ENCODE results near the gene ADAM22.

The ADAM22 gene

GRCh38 chr7:88027724-88028123 lies 93.7 kb downstream of the ADAM22 start:
- in situ Hi-C loops (cut with HindIII; ENCODE audit: low sequenced_read_pairs) = no loop called here
- TF ChIP-seq, protein P1, sequence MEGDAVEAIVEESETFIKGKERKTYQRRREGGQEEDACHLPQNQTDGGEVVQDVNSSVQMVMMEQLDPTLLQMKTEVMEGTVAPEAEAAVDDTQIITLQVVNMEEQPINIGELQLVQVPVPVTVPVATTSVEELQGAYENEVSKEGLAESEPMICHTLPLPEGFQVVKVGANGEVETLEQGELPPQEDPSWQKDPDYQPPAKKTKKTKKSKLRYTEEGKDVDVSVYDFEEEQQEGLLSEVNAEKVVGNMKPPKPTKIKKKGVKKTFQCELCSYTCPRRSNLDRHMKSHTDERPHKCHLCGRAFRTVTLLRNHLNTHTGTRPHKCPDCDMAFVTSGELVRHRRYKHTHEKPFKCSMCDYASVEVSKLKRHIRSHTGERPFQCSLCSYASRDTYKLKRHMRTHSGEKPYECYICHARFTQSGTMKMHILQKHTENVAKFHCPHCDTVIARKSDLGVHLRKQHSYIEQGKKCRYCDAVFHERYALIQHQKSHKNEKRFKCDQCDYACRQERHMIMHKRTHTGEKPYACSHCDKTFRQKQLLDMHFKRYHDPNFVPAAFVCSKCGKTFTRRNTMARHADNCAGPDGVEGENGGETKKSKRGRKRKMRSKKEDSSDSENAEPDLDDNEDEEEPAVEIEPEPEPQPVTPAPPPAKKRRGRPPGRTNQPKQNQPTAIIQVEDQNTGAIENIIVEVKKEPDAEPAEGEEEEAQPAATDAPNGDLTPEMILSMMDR (IDR thresholded peaks at IDR 0.05; ENCODE audit: low read depth, low read length) = no peak
- DNase-seq (ENCODE audit: low read depth, low spot score) = no peak
- no peak overlapping the region for H3K4me3 ChIP-seq (ENCODE audit: low read depth, low read length)

DNA sequence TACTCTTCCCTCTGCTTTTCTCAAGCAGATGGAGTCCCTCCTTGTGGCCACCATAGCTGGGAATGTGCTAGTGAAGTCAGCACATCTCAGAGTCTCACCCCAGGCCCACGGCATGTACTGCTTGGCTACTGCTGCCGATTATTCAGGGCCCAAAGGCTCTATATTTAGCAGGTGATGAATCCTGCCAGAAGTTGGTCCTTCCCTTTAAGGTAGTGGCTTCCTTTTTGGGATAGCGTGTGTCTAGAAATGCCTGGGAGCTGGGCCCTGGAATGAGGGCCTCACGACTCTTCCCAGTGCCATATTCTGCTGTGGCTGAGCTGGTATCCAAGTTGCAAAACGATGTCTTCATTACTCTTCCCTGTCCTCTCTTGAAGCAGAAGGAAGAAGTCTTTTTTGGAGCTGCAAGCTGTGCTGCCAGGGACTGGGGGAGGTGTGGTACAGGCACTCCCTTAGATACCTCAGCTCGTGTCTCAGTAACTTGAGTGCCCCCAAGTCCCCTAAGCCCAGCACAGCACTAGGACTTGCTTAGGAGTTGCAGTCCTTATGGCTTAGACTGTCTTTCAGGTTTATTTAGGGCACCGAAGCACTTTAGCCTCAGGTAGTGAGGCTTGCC lies 100.1 kb downstream of the ADAM22 start:
- TF ChIP-seq, protein P1 (IDR thresholded peaks at IDR 0.05; ENCODE audit: low read depth, low read length) = no peak
- in situ Hi-C loops (cut with HindIII; ENCODE audit: low sequenced_read_pairs) = no loop called here
- no peak overlapping the region for H3K4me3 ChIP-seq (ENCODE audit: low read depth, low read length)
- no peak for DNase-seq (ENCODE audit: low read depth, low spot score)

DNA sequence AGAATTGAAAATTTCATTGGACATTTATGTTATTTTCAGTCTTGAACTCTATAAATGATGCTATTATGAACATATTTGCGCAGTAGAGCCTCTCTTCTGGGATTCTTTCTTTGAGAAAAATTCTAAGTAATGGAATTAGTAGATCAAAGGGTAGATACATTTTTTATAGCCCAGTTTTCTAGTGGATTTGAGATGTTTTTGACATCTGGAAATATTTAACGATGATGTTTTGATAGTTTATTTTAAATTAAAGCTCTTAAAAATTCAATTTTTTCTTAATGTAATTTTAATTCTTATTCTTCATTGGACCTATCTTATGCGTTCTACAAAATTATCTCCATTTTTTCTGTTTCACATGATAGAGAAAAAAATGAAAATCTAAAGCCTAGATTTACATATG lies 103.0 kb downstream of the ADAM22 start:
- no peak overlapping the region for H3K4me3 ChIP-seq (ENCODE audit: low read depth, low read length)
- no peak for DNase-seq (ENCODE audit: low read depth, low spot score)
- in situ Hi-C loops (cut with HindIII; ENCODE audit: low sequenced_read_pairs) = no loop called here
- TF ChIP-seq, protein P1 (IDR thresholded peaks at IDR 0.05; ENCODE audit: low read depth, low read length) = no peak

- H3K4me3 ChIP-seq (ENCODE audit: low read depth, low read length) = no peak overlapping the region
- in situ Hi-C loops (cut with HindIII; ENCODE audit: low sequenced_read_pairs) = no loop called here
- DNase-seq (ENCODE audit: low read depth, low spot score) = peak; percentile 64
- TF ChIP-seq, protein P1 (IDR thresholded peaks at IDR 0.05; ENCODE audit: low read depth, low read length) = no peak
Observed at GRCh38 chr7:88040694-88041093, 106.6 kb downstream of the ADAM22 start.

DNA sequence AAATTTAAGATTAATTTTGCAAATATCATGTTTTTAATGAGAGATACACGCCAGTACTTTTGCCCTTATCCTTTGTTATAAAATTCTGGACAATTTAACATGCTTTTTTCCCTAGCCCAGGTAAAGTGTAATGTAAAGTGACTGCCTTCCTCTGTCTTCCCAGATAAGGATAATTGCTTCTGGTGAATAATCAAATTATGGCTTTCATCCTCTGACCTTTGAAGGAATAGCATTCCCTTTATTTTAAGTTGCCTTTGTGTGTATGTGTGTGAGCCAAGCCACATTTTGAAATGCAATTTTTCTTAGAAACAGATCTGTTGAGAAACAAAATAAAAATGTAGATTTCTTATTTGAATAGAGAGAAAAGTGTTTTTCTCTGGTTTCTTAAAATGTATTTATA lies 107.5 kb downstream of the ADAM22 start:
- in situ Hi-C loops (cut with HindIII; ENCODE audit: low sequenced_read_pairs) = no loop called here
- H3K4me3 ChIP-seq (ENCODE audit: low read depth, low read length) = no peak overlapping the region
- TF ChIP-seq, protein P1 (IDR thresholded peaks at IDR 0.05; ENCODE audit: low read depth, low read length) = no peak
- no peak for DNase-seq (ENCODE audit: low read depth, low spot score)

DNA sequence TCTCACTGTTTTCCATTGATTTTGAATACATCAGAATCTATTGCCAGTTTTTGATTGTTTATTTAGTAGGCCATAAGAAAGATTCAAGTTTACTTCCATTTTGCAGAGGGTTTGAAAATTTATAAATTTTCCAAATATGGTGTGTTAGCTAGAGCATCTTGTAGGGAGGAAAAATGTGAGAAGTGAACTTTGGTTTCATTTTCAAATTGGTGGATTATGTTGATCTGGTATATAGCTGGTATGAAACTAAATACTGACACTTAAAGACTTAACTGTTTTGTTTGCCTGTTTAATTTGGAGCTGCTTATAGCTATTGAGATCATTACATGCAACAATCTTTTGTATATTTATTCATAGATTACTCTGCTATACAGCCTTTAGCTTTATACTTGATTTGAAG lies 108.1 kb downstream of the ADAM22 start:
- DNase-seq (ENCODE audit: low read depth, low spot score) = no peak
- TF ChIP-seq, protein P1 (IDR thresholded peaks at IDR 0.05; ENCODE audit: low read depth, low read length) = no peak
- in situ Hi-C loops (cut with HindIII; ENCODE audit: low sequenced_read_pairs) = no loop called here
- no peak overlapping the region for H3K4me3 ChIP-seq (ENCODE audit: low read depth, low read length)
